Measurements from ENCODE around the gene AKR1E2.

GRCh38 chr10:4816966-4817365 is 9.0 kb upstream of the AKR1E2 start:
- TF ChIP-seq ARNT (IDR thresholded peaks at IDR 0.05) = no peak
- no peak for TF ChIP-seq SP1 (IDR thresholded peaks at IDR 0.05)
- no peak for TF ChIP-seq SUZ12 (IDR thresholded peaks at IDR 0.05)
- TF ChIP-seq ELF4 (IDR thresholded peaks at IDR 0.05) = no peak
- no peak for TF ChIP-seq LEF1 (IDR thresholded peaks at IDR 0.05; ENCODE audit: borderline replicate concordance)
- TF ChIP-seq FOXM1 (IDR thresholded peaks at IDR 0.05; ENCODE audit: borderline replicate concordance) = no peak
- TF ChIP-seq BHLHE40 (IDR thresholded peaks at IDR 0.05; ENCODE audit: borderline replicate concordance) = no peak

Data from HEK293T (cell line).